HG02981 (cell line): Measurements from ENCODE around the gene TP53I11.

ENCODE experiments used
- ATAC-seq: cut with Tn5 transposase; IDR thresholded peaks from one replicate; pipeline ENCODE4 v1.9.1; 2021; ENCODE audit warnings: mild to moderate bottlenecking, moderate library complexity; ENCODE audit not compliant: unreplicated experiment

TP53I11 gene

GRCh38 chr11:44979543-44980399, 29.1 kb upstream of the TP53I11 start:
- no peak for ATAC-seq

DNA sequence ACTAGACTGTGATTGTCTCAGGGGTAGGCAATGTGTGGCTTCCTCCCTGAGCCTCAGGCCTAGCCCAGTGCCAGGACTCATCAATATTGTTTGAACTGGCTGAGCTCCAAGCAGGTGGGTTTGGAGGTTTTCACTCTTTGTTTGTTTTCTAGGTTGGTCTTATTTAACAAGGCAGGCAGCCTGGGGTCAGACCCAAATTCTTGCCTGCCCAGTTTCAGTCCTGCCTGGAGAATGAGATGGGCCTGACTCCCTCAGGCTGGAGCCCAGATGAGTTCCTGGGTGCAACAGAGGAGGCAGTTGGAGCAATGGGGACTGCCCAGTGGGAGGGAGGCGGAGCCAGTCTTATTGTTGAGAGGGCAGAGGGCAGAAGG, 28.3 kb upstream of the TP53I11 start:
- ATAC-seq = no peak

- ATAC-seq = no peak
Measured at GRCh38 chr11:44978274-44978960, 27.7 kb upstream of the TP53I11 start.

DNA sequence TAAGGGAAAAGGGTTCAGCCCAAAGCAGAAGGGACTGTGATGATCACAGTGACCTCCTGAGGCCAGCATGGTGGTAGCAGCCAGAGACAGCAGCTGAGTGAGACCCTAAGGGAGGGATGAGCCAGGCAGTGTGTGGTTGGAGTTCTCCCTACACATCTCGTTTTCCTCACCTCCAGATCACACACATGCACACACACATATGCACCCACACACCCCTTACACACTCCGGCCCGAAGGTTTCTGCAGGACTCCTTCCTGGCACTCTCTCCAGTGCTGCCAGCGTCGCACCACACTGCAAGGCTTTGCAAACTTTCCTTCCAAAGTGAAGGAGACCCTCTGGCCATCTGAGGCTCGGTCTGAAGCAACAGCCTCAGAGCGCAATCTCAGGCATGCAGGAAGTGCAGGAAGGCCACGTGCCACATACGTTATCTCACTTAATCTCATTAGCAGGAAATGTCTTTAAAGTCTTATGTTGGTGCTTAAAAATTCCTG, 26.9 kb upstream of the TP53I11 start:
- ATAC-seq = no peak

DNA sequence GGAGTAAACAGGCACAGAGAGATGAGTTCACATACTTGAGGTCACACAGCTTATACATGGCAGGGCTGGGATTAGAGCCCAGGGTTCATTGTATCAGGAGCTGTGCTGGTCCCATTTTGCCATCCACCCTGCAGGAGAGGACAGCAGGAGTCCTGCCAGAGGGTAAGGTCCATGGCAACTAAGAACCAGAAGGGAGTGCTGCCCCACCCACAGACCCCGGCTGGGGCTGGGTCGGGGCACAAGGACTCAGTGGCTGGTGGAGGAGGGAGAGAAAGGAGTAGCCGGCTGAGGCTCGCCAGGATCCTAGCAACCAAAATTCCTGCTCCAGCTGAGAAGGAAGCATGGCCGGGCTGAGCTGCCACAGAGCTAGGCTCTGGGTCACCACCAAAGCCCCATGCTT, 25.9 kb upstream of the TP53I11 start:
- no peak for ATAC-seq

DNA sequence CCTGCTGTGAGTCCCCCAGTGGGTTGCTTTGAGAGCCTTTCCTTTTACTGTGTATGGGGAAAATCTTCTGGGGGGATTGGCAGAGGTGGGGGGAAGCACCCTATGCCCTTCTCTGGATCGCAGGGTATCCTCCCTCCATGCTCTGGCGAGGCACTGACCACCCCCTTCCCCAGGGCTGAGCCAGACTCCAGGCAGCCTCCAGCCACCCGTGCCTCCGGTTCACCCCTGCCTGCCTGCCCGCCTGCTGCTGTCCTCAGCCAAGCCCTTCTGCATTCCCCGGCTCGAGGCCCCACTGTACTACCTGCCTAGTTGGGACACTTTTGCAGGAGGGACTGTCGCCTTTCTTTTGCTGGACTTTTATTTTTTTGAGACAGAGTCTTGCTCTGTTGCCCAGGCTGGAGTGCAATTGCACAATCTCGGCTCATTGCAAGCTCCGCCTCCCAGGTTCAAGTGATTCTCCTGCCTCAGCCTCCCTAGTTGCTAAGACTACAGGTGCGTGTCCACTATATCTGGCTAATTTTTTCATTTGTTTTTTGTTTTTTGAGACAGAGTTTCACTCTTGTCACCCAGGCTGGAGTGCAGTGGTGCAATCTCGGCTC, 23.8 kb upstream of the TP53I11 start:
- ATAC-seq = no peak

DNA sequence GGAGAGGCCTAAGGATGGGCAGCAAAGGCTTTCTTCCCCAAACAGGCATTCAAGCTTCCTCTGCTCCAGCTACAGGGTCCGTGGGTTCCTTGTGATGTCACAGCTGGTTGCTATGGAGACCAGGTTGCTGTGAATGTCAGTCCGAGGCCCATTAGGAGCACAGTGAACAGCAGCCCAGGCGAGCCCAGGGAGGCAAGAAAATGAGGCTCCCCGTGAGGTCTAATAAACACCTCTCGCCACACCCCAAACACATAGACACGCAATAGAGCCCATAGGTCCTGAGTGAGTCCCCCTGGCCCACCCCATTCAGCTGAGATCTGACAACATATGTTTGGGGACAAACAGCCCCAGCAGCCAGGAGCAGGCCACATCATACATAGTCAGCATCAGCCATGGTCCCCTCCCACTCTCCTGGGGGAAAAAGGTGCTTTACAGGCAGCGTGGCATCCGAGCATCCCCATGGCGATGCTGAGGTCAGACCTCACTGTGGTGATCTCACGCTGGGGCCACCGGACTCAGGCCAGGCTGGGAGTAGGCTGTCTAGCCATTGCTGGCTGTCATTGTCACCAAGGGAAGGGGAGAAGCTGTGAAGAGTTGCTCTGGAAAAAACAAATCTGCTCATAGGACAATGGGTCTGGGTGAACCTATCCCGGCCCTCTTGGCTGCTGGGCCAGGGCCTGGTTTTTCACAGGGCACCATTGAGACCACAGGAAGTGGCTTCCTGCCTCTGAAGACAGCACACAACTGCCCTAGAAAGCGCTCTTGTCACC, 23.1 kb upstream of the TP53I11 start:
- no peak for ATAC-seq

DNA sequence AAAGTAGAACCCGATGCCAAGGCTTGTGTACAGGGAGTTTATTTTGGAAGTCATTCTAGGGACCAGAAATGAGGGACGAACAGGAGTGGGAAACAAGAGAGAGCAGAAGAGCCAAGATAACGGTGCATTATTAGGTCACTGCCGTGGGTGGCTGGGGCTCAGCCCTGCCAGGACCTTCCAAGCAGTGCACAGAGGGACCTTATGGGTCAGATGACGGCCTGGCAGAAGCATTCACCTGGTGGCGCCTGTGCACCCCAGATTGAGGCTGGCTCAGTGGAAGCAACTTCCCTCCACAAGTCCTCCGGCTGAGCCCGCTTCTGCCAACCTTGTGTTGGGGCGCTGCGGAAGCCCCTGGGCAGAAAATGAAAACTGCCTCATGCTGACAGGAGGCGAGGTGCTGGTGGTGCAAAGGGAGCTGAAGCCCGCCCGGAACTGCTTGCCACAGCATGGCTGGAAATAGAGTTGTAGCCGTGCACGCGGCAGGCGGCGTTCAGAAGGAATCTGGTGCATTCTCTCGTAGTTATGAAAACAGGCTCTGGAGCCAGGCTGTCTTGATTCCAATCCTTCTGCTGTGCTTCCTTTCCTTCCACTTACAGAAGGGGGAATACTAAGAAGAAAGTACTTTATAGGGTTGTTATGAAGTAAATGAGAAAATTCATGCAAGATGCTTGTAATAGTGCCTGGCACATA, 22.2 kb upstream of the TP53I11 start:
- ATAC-seq = no peak

GRCh38 chr11:44971185-44971584, 20.5 kb upstream of the TP53I11 start:
- no peak for ATAC-seq

DNA sequence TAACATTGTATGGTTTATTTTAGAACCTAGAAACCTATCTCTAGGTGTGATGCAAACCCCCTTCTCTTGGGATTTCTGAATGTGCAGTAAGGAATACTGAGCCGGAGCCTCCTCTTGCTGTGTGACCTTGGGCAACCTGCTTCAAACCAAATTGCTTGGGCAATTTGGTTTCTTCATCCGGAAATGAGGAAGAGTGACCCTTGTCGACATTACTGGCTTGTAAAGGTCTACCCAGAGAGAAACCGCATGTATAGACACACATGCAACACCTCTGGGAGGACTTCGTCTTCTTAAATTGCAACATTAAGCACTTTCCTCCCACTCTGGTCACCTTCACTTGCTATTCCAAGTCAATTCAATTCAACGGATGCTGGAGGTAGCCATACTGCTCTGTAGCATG, 19.6 kb upstream of the TP53I11 start:
- no peak for ATAC-seq

DNA sequence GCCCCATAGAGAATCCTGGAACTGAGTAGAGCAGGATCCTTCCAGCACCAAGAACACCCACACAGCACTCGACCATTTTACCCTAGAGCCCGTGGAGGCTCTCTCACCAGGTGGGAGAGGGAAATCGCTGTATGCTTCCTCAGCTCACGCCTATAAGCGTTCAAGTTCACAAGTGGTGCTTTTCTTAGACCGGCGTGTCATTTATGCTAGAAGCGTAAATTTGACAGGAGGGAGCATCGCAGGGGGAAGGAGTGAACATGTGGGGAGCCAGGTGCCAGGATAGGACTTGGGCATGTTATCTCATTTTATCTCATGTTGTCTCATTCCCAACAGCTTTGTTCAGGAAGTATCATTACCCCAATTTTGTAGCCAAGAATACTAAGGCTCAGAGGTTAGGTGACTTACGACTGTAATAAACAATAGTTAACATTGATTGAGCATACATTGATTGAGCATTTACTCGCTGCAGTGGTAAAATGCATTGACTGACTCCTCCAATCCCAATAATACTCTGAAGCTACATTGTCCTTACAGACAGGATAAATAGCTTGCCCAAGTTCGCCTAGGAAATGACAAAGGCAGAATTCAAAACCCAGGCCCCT, 19.1 kb upstream of the TP53I11 start:
- no peak for ATAC-seq

- no peak for ATAC-seq
Measured at GRCh38 chr11:44968510-44968909, 17.8 kb upstream of the TP53I11 start.

- ATAC-seq = no peak
Measured at GRCh38 chr11:44967930-44968496, 17.3 kb upstream of the TP53I11 start.

DNA sequence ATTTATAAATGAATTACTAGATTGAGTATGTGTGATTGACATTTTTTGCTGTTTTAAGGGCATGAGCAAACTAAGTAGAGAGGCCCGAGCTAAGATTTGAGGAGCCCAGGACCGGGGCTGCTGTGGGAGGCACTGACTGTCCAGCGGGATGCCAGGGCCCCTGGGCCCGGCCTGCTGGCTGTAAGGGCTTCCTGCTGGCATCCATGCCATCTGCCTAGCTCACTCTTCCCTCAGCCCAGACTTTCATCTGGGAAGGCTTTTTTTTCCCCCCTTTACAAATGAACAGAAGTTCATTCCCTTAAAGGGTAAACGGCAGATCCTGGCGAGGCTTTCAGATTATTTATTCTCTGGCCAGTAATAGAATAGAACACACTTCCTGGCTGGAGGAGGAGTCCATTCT, 16.0 kb upstream of the TP53I11 start:
- ATAC-seq = no peak

DNA sequence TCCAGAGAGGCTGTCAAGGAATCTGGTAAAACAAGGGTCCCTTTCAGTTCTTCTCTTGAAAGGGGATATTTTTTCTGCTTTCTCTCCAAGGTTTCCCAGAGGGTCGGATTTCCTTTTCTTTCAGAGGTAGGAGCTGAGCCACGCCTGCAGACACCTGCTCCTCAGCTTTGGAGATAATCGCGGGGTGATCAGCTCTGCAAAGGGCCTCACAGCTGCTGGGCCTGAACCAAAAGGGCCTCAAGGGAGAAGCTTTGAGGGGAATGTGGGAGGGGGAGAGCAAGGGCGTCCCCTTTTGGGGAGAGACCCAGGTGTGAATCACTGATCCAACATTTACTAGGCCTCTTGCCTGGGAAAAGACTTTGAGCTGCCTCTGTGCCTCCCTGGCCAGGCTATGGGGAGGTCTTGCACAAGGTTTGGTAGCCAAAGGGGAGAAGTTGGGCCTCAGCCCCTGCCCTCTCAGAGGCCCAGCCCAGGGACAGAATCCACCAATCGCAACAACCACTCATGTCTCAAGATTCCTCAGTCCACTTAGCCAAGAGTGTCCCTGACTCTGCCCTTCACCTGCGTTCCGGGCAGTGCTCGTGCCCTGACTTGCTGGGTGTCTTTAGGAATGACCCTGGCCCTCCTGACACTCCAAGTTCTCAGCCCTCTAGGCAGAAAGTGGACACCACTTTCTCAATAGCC, 14.0 kb upstream of the TP53I11 start:
- ATAC-seq = no peak

DNA sequence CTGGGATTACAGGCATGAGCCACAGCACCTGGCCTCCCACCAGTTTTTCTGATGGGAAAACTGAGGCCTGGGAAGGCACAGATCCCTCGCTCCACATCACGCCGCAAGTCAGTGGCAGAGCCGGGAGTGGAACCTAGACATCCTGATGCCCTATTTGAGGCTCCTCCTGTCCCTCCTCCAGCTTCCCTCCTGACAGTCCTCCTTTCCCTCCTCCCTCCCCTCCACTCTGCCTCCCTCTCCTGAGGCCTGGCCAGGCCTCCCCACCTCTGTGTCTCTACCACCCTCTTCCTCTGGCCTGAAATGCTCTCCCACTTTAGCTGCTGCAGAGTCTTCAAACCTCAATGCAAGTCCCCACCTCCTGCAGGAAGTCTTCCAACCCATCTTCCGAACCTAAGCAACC, 13.3 kb upstream of the TP53I11 start:
- ATAC-seq = no peak

DNA sequence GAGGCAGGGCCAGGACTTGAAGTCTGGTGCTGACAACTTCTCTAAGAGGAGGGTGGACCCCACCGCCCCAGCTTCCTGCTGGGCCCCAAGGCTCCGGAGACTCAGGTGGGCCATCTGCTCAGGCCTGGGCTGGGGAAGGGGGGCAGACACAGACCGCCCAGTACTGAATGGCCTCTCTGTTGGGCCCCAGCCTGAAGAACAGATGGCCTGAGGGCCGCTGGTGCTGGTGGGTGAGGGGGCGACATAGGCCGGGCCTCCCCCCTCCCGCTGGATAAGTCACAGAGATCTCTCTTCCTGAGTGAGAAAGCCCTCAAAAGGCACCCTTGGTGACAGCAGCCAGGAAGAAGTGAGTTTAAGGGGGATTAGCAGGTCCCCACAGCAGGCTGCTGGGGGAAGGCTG, 12.5 kb upstream of the TP53I11 start:
- ATAC-seq = no peak

- ATAC-seq = no peak
Measured at GRCh38 chr11:44962464-44962863, 11.8 kb upstream of the TP53I11 start.

- no peak for ATAC-seq
Measured at GRCh38 chr11:44960200-44960845, 9.6 kb upstream of the TP53I11 start.
